Measurements from ENCODE around the gene NFKBIZ. TPM values are rescaled to one million over a fixed set of nuclear protein-coding genes. Genes with fewer than 3 reads are reported as not detected.

Gene NFKBIZ
- total RNA-seq, 4 donors from 2014 or later: 49.8 to 103 (median 95.4) TPM

DNA sequence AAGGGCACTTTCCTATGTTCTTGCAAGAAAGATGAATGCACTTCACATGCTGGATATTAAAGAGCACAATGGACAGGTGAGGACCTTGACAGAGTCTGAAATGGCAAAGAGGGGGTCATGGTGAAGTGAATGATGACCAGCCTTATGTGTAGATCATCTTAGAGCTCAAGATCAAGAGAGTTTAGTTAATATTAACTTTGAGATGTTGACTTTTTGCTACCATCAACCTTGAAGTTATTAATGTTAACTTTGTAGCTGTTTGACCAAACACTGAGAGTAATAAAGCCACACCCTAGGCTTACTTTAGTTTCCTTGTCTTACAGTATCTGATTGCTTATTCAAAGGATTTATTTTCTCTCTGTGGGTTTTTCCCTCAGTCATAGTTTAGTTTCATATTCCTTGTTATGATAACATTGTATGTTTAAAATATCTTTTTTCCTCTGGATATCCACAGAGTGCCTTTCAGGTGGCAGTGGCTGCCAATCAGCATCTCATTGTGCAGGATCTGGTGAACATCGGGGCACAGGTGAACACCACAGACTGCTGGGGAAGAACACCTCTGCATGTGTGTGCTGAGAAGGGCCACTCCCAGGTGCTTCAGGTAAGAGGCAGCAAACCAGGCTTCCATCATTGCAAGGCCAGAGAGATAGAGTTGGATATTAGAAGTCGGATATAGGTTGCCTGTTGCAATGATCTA lies 5.4 kb downstream of the NFKBIZ start:
- no peak for TF ChIP-seq POLR2A (IDR thresholded peaks at IDR 0.05; ENCODE audit: low read depth)
- TF ChIP-seq, protein P1, sequence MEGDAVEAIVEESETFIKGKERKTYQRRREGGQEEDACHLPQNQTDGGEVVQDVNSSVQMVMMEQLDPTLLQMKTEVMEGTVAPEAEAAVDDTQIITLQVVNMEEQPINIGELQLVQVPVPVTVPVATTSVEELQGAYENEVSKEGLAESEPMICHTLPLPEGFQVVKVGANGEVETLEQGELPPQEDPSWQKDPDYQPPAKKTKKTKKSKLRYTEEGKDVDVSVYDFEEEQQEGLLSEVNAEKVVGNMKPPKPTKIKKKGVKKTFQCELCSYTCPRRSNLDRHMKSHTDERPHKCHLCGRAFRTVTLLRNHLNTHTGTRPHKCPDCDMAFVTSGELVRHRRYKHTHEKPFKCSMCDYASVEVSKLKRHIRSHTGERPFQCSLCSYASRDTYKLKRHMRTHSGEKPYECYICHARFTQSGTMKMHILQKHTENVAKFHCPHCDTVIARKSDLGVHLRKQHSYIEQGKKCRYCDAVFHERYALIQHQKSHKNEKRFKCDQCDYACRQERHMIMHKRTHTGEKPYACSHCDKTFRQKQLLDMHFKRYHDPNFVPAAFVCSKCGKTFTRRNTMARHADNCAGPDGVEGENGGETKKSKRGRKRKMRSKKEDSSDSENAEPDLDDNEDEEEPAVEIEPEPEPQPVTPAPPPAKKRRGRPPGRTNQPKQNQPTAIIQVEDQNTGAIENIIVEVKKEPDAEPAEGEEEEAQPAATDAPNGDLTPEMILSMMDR (IDR thresholded peaks at IDR 0.05): no peak
- no peak for TF ChIP-seq EP300 (IDR thresholded peaks at IDR 0.05)
- no peak for TF ChIP-seq POLR2AphosphoS5 (IDR thresholded peaks at IDR 0.05)
- H3K36me3 ChIP-seq: peaks cover 72 to 83% (median 79%) of the 10 kb centered on the region in 4 donors
- H3K27me3 ChIP-seq: no peaks in the 10 kb centered on the region
- DNase-seq (ENCODE audit: extremely low spot score): no peak
- no peaks in the 10 kb centered on the region for H3K9me3 ChIP-seq
- H3K4me3 ChIP-seq: peak overlapping the region; percentile 2 to 96 (median 92)
- peak overlapping the region in 3 of 4 donors; percentile 41 to 99 (median 51) for H3K27ac ChIP-seq (replicated peaks in 1 of 4)
- peaks cover 0 to 75% (median 53%) of the 10 kb centered on the region in 4 donors for H3K4me1 ChIP-seq
- WGBS: 97% methylated on average over 2 of the region's 2 CpGs
- intact Hi-C loops (cut with DNase I): no loop called here

DNA sequence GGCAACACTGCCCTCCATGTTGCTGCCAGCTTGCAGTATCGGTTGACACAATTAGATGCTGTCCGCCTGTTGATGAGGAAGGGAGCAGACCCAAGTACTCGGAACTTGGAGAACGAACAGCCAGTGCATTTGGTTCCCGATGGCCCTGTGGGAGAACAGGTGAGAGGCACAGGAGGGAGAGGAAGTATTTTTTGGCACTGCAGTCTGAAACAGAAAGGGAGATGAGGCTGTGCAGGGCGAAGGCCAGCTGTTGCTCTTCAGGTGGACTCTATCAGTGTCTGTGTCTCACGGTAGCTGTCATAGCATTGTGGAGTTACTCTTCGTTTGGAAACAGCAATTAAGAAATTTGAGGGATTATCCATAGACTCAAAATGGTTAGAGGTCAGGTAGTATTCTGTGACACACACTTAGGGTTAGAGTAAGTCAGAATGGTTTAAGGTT lies 8.0 kb downstream of the NFKBIZ start:
- peak overlapping the region; percentile 6 to 35 (median 18) for H3K4me3 ChIP-seq
- no peaks in the 10 kb centered on the region for H3K27me3 ChIP-seq
- no peak for DNase-seq (ENCODE audit: extremely low spot score)
- 86% methylated on average over 8 of the region's 8 CpGs for WGBS
- intact Hi-C loops (cut with DNase I): no loop called here
- H3K9me3 ChIP-seq: no peaks in the 10 kb centered on the region
- TF ChIP-seq POLR2AphosphoS5 (IDR thresholded peaks at IDR 0.05): peak in 1 of 2 donors; percentile 56
- TF ChIP-seq EP300 (IDR thresholded peaks at IDR 0.05): no peak
- TF ChIP-seq POLR2A (IDR thresholded peaks at IDR 0.05; ENCODE audit: low read depth): no peak
- TF ChIP-seq, protein P1 (IDR thresholded peaks at IDR 0.05): no peak
- peaks cover 0 to 67% (median 46%) of the 10 kb centered on the region in 4 donors for H3K4me1 ChIP-seq
- peaks cover 88 to 100% (median 94%) of the 10 kb centered on the region in 4 donors for H3K36me3 ChIP-seq
- H3K27ac ChIP-seq (replicated peaks in 1 of 4): peak overlapping the region in 3 of 4 donors; percentile 12 to 33 (median 24)

DNA sequence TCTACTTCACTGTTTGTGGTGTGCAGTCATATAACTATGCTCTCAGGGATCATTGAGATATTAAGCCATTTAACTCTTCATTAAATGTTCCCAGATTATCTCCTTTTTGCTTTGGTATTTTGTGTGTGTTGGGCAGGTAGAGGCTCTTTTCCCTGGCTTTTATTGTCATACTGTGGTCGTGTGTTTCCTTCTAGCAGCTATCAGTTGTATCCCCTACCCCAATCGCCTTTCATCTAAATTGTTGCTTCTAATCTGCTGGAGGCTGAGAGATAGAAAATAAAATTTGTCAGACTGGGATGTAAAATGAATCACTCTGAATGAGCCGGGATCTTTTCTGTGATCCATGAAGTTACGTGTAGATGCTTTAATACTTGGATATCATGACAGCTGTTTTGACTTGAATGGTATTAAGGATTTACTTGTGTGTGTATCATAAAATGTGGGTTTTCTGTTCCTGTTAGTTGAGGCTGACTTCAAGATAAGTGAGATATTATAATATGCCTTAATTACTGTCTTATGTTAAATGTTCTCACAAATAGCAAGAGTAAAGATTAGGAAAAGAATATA lies 9.2 kb downstream of the NFKBIZ start:
- H3K27me3 ChIP-seq: no peaks in the 10 kb centered on the region
- peaks cover 76 to 88% (median 82%) of the 10 kb centered on the region in 4 donors for H3K36me3 ChIP-seq
- DNase-seq (ENCODE audit: extremely low spot score): no peak
- peaks cover 0 to 54% (median 33%) of the 10 kb centered on the region in 4 donors for H3K4me1 ChIP-seq
- no peak for TF ChIP-seq POLR2A (IDR thresholded peaks at IDR 0.05; ENCODE audit: low read depth)
- peak in 1 of 2 donors; percentile 33 for TF ChIP-seq POLR2AphosphoS5 (IDR thresholded peaks at IDR 0.05)
- H3K9me3 ChIP-seq: no peaks in the 10 kb centered on the region
- intact Hi-C loops (cut with DNase I): no loop called here
- 88% methylated on average over 4 of the region's 4 CpGs for WGBS
- peak overlapping the region in 2 of 4 donors; percentile 8 to 35 for H3K4me3 ChIP-seq
- H3K27ac ChIP-seq (replicated peaks in 1 of 4): no peak overlapping the region

DNA sequence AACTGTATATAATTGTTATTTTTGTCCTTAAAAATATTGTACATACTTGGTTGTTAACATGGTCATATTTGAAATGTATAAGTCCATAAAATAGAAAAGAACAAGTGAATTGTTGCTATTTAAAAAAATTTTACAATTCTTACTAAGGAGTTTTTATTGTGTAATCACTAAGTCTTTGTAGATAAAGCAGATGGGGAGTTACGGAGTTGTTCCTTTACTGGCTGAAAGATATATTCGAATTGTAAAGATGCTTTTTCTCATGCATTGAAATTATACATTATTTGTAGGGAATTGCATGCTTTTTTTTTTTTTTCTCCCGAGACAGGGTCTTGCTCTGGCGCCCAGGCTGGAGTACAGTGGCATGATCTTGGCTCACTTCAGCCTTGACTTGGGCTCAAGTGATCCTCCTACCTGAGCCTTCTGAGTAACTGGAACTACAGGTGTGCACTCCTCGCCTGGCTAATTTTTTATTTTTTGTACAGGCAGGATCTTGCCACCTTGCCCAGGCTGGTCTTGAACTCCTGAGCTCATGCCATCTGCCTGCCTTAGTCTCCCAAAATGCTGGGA lies 10.7 kb downstream of the NFKBIZ start:
- no peaks in the 10 kb centered on the region for H3K27me3 ChIP-seq
- peak in 1 of 2 donors; percentile 17 for TF ChIP-seq POLR2AphosphoS5 (IDR thresholded peaks at IDR 0.05)
- no peak for TF ChIP-seq EP300 (IDR thresholded peaks at IDR 0.05)
- H3K4me3 ChIP-seq: no peak overlapping the region
- no peaks in the 10 kb centered on the region for H3K9me3 ChIP-seq
- DNase-seq (ENCODE audit: extremely low spot score): no peak
- peaks cover 0 to 40% (median 24%) of the 10 kb centered on the region in 4 donors for H3K4me1 ChIP-seq
- no peak overlapping the region for H3K27ac ChIP-seq (replicated peaks in 1 of 4)
- intact Hi-C loops (cut with DNase I): no loop called here
- 88% methylated on average over 5 of the region's 5 CpGs for WGBS
- H3K36me3 ChIP-seq: peaks cover 62 to 74% (median 69%) of the 10 kb centered on the region in 4 donors

DNA sequence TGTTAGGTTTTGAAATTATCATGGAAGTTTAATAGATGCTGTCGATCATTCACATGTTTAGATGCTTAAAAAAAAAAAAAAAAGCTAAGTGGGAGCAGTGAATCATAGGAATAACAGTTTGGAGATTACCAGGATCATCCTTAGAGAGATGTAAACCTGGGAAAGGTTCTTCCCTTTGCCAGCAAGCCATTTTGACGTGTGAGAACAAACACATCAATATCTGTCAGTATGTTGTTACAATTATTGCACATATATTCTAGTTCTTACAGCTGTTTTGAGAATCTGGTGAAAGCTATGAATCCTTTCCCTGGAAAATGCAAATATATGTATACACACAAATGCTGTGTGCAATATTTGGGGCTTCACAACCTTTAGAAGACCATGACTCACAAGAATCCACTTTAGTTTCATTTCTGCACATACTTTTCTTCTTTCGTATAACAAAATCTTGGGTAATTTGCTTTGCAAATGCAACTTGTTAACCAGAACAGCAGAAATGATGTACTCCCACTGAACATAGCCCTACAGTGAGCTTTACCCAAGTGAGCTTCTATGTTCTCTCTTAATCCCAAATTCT lies 12.0 kb downstream of the NFKBIZ start:
- H3K27me3 ChIP-seq: no peaks in the 10 kb centered on the region
- H3K27ac ChIP-seq (replicated peaks in 1 of 4): peak overlapping the region in 1 of 4 donors; percentile 22
- no peak for DNase-seq (ENCODE audit: extremely low spot score)
- WGBS: 70% methylated on average over 3 of the region's 3 CpGs
- peaks cover 48 to 61% (median 56%) of the 10 kb centered on the region in 4 donors for H3K36me3 ChIP-seq
- TF ChIP-seq POLR2AphosphoS5 (IDR thresholded peaks at IDR 0.05) (no peak), POLR2A (IDR thresholded peaks at IDR 0.05; ENCODE audit: low read depth) (no peak), EP300 (IDR thresholded peaks at IDR 0.05) (no peak)
- TF ChIP-seq, protein P1 (IDR thresholded peaks at IDR 0.05): no peak
- intact Hi-C loops (cut with DNase I): no loop called here
- H3K4me3 ChIP-seq: no peak overlapping the region
- no peaks in the 10 kb centered on the region for H3K9me3 ChIP-seq
- H3K4me1 ChIP-seq: peaks cover 0 to 28% (median 11%) of the 10 kb centered on the region in 4 donors
